NT2/D1 (cell line): Measurements from ENCODE around the gene DEFB131A.
"Not testable (repeated sequence)": the region's sequence is repeated elsewhere in the genome, so short reads cannot be mapped to it uniquely, and the experiment has no call there.

Experiments used
- YY1 ChIP-seq: IDR thresholded peaks from 2 replicates; pipeline ENCODE4 v1.6.1; 2011; ENCODE audit not compliant: insufficient read length, insufficient read depth
- ZNF274 ChIP-seq: IDR thresholded peaks from 2 replicates; pipeline ENCODE4 v1.6.1; 2011; ENCODE audit warnings: mild to moderate bottlenecking, low read depth, low read length

GRCh38 chr4:9480066-9480465, 35.9 kb downstream of the DEFB131A start:
- TF ChIP-seq ZNF274, YY1: not testable (repeated sequence)
